Esophagus squamous epithelium (tissue), 5 donors: ENCODE results near the gene BFSP1. TPM values are rescaled to one million over a fixed set of nuclear protein-coding genes. Genes with fewer than 3 reads are reported as not detected.

Experiments used
- DNase-seq: peaks from one replicate; lab custom pipeline; 2025; lab: John Stamatoyannopoulos, UW
- H3K27ac ChIP-seq, 4 donors: fragments of 200-600 bp; sonication (generic); one replicate each; pipeline ENCODE4 v1.5.1; 2016 to 2019; ENCODE audit warnings: mild to moderate bottlenecking in 1 of 4
- H3K27me3 ChIP-seq, 4 donors: fragments of 200-600 bp; sonication (generic); 1 replicate in 3 of 4; 2 replicates in 1 of 4; pipeline versions ENCODE4 v1.5.1 to v1.6.0; 2017 to 2021; ENCODE audit warnings: antibody characterized with exemption in 1 of 4
- H3K36me3 ChIP-seq, 3 donors: fragments of 200-600 bp; sonication (generic); one replicate each; pipeline ENCODE4 v1.5.1; 2016 to 2019
- H3K4me1 ChIP-seq, 3 donors: fragments of 200-600 bp; sonication (generic); one replicate each; pipeline ENCODE4 v1.5.1; 2017 to 2019
- H3K4me3 ChIP-seq, 4 donors: fragments of 200-600 bp; sonication (generic); 1 replicate in 3 of 4; 2 replicates in 1 of 4; pipeline ENCODE4 v1.5.1; 2016 to 2019; ENCODE audit warnings: mild to moderate bottlenecking in 2 of 4, moderate library complexity in 1 of 4
- H3K9me3 ChIP-seq, 3 donors: fragments of 200-600 bp; sonication (generic); one replicate each; pipeline ENCODE4 v1.5.1; 2016 to 2019
- CTCF ChIP-seq, 6 experiments: fragments of 450-650 bp in 4 of 6; fragments of 200-600 bp in 2 of 6; sonication (generic) in 2 of 6; IDR thresholded peaks; one replicate each; pipeline ENCODE4 v1.5.1; 2016 to 2019; ENCODE audit warnings: antibody characterized with exemption in 6 of 6, mild to moderate bottlenecking in 4 of 6, moderate library complexity in 4 of 6
- POLR2A ChIP-seq, 4 donors: fragments of 450-650 bp; IDR thresholded peaks; one replicate each; pipeline ENCODE4 v1.6.1; 2017; ENCODE audit warnings: antibody characterized with exemption in 4 of 4, mild to moderate bottlenecking in 4 of 4, moderate library complexity in 3 of 4
- WGBS, 2 donors: methylation state at CpG; one replicate each; pipeline ENCODE4 v1.1.5; 2018; 5-methylcytosine and 5-hydroxymethylcytosine counted together
- intact Hi-C: fragments of 100-400 bp; cut with DNase I; formaldehyde crosslinking; loops from one replicate; pipeline ENCODE4 v1.15.0; 2022
- total RNA-seq, 4 donors: library from RNA; depleted of rRNA; stranded (reverse); fragments of >200 nt; gene quantifications; one replicate each; pipeline ENCODE4 v1.1.0, GENCODE V29; 2016
- donor health status: DM: yes; HTN: yes; CAD: no.

Gene BFSP1
- total RNA-seq, 4 donors from 2014 or later: 0.56 to 1.3 (median 1.00) TPM

GRCh38 chr20:17520583-17520982 lies 10.6 kb downstream of the BFSP1 start:
- TF ChIP-seq POLR2A (IDR thresholded peaks at IDR 0.05) (no peak), CTCF (IDR thresholded peaks at IDR 0.05) (no peak)
- Histone ChIP-seq H3K4me3 (no peak overlapping the region), H3K27ac (no peak overlapping the region), H3K27me3 (no peaks in the 10 kb centered on the region), H3K4me1 (peaks cover 0 to 20% (median 0%) of the 10 kb centered on the region in 3 donors), H3K9me3 (no peaks in the 10 kb centered on the region), H3K36me3 (no peaks in the 10 kb centered on the region)
- WGBS, 2 donors: 26 to 30% methylated on average over 3 of the region's 3 CpGs
- intact Hi-C loops: no loop called here
- DNase-seq: no peak

- Histone ChIP-seq H3K9me3 (no peaks in the 10 kb centered on the region), H3K4me1 (peaks cover 0 to 12% (median 0%) of the 10 kb centered on the region in 3 donors), H3K4me3 (no peak overlapping the region), H3K27ac (no peak overlapping the region), H3K27me3 (no peaks in the 10 kb centered on the region), H3K36me3 (no peaks in the 10 kb centered on the region)
- intact Hi-C loops: no loop called here
- 82 to 83% methylated on average over 5 to 7 of the region's 7 CpGs for WGBS, 2 donors
- TF ChIP-seq POLR2A (IDR thresholded peaks at IDR 0.05) (no peak), CTCF (IDR thresholded peaks at IDR 0.05) (no peak)
- no peak for DNase-seq
Measured at GRCh38 chr20:17519606-17520285, 11.4 kb downstream of the BFSP1 start.

- 63 to 77% methylated on average over 6 to 12 of the region's 14 CpGs for WGBS, 2 donors
- Histone ChIP-seq H3K36me3 (no peaks in the 10 kb centered on the region), H3K9me3 (no peaks in the 10 kb centered on the region), H3K4me1 (peaks cover 0 to under 1% (median 0%) of the 10 kb centered on the region in 3 donors), H3K27ac (no peak overlapping the region), H3K4me3 (no peak overlapping the region), H3K27me3 (no peaks in the 10 kb centered on the region)
- intact Hi-C loops: no loop called here
- DNase-seq: no peak
- TF ChIP-seq CTCF (IDR thresholded peaks at IDR 0.05) (no peak), POLR2A (IDR thresholded peaks at IDR 0.05) (no peak)
Measured at GRCh38 chr20:17518339-17519052, 12.7 kb downstream of the BFSP1 start.

GRCh38 chr20:17515053-17515452 lies 16.1 kb downstream of the BFSP1 start:
- Histone ChIP-seq H3K27ac (no peak overlapping the region), H3K27me3 (no peaks in the 10 kb centered on the region), H3K9me3 (no peaks in the 10 kb centered on the region), H3K4me3 (no peak overlapping the region), H3K4me1 (no peaks in the 10 kb centered on the region), H3K36me3 (no peaks in the 10 kb centered on the region)
- TF ChIP-seq POLR2A (IDR thresholded peaks at IDR 0.05) (no peak), CTCF (IDR thresholded peaks at IDR 0.05) (no peak)
- intact Hi-C loops: no loop called here
- DNase-seq: no peak
- WGBS, 2 donors: 82 to 88% methylated on average over 3 of the region's 3 CpGs

GRCh38 chr20:17513939-17514338 lies 17.2 kb downstream of the BFSP1 start:
- Histone ChIP-seq H3K4me3 (no peak overlapping the region), H3K36me3 (no peaks in the 10 kb centered on the region), H3K27ac (no peak overlapping the region), H3K4me1 (no peaks in the 10 kb centered on the region), H3K27me3 (no peaks in the 10 kb centered on the region), H3K9me3 (no peaks in the 10 kb centered on the region)
- 83 to 100% methylated on average over 1 to 2 of the region's 2 CpGs for WGBS, 2 donors
- intact Hi-C loops: no loop called here
- no peak for DNase-seq
- TF ChIP-seq POLR2A (IDR thresholded peaks at IDR 0.05) (no peak), CTCF (IDR thresholded peaks at IDR 0.05) (no peak)
